HG03565 (cell line): ENCODE results near the gene BMPR1A.

Source experiments
- ATAC-seq: cut with Tn5 transposase; IDR thresholded peaks from one replicate; pipeline ENCODE4 v1.9.1; 2021; ENCODE audit warnings: mild to moderate bottlenecking, moderate library complexity; ENCODE audit not compliant: unreplicated experiment

Gene BMPR1A

GRCh38 chr10:86953747-86954680, 197.6 kb downstream of the BMPR1A start:
- ATAC-seq: no peak

GRCh38 chr10:86954681-86955500, 198.5 kb downstream of the BMPR1A start:
- ATAC-seq: no peak

- ATAC-seq: no peak
Observed at GRCh38 chr10:86955501-86956194, 199.2 kb downstream of the BMPR1A start.

- no peak for ATAC-seq
Observed at GRCh38 chr10:86956195-86956847, 199.9 kb downstream of the BMPR1A start.

GRCh38 chr10:86956848-86957448, 200.5 kb downstream of the BMPR1A start:
- ATAC-seq: no peak

- no peak for ATAC-seq
Observed at GRCh38 chr10:86957471-86958115, 201.2 kb downstream of the BMPR1A start, which contains the start of gene MMRN2. MMRN2 (minus strand) TSS chr10:86957615; CDS start chr10:86957541, 74 bp downstream.

- ATAC-seq: no peak
Observed at GRCh38 chr10:86958116-86958900, 201.9 kb downstream of the BMPR1A start, which contains the start of gene SNCG. SNCG (plus strand) TSS chr10:86958599; CDS start chr10:86958698, 99 bp downstream.

GRCh38 chr10:86958901-86959736, 202.7 kb downstream of the BMPR1A start:
- ATAC-seq: no peak

GRCh38 chr10:86959737-86960002, 203.3 kb downstream of the BMPR1A start:
- ATAC-seq: no peak

GRCh38 chr10:86960003-86960862, 203.8 kb downstream of the BMPR1A start:
- ATAC-seq: peak; percentile 81

GRCh38 chr10:86960863-86961434, 204.5 kb downstream of the BMPR1A start:
- ATAC-seq: no peak

GRCh38 chr10:86961481-86962091, 205.2 kb downstream of the BMPR1A start:
- ATAC-seq: no peak

- ATAC-seq: no peak
Observed at GRCh38 chr10:86962136-86962980, 205.9 kb downstream of the BMPR1A start.

- no peak for ATAC-seq
Observed at GRCh38 chr10:86962981-86963310, 206.5 kb downstream of the BMPR1A start.

- no peak for ATAC-seq
Observed at GRCh38 chr10:86963341-86963919, 207.0 kb downstream of the BMPR1A start.
